Neural progenitor cell (in vitro differentiated cells): ENCODE results near the gene POLR2H. TPM values are rescaled to one million over a fixed set of nuclear protein-coding genes. Genes with fewer than 3 reads are reported as not detected.

Experiments used
- DNase-seq: peaks from one replicate; pipeline ENCODE4 v3.0.0-alpha.2; 2016; ENCODE audit warnings: low spot score
- H2AFZ ChIP-seq: fragments of 200-600 bp; sonication (generic); replicated peaks from 2 replicates; pipeline ENCODE4 v1.6.1; 2016; ENCODE audit warnings: antibody characterized with exemption
- H3F3A ChIP-seq: fragments of 200-600 bp; sonication (generic); 2 replicates; pipeline ENCODE4 v1.6.1; 2016; ENCODE audit warnings: antibody characterized with exemption, low read depth
- H3K27ac ChIP-seq: fragments of 200-600 bp; sonication (generic); 2 replicates; pipeline ENCODE4 v1.5.1; 2016; ENCODE audit warnings: mild to moderate bottlenecking
- H3K27me3 ChIP-seq: fragments of 200-600 bp; sonication (generic); 2 replicates; pipeline ENCODE4 v1.6.1; 2016; ENCODE audit warnings: mild to moderate bottlenecking, moderate library complexity
- H3K36me3 ChIP-seq: fragments of 200-600 bp; sonication (generic); 2 replicates; pipeline ENCODE4 v1.5.1; 2016
- H3K4me1 ChIP-seq: fragments of 200-600 bp; sonication (generic); 2 replicates; pipeline ENCODE4 v1.6.1; 2016; ENCODE audit warnings: mixed run types
- H3K4me2 ChIP-seq: fragments of 200-600 bp; sonication (generic); 2 replicates; pipeline ENCODE4 v1.6.1; 2016
- H3K4me3 ChIP-seq: fragments of 200-600 bp; sonication (generic); 2 replicates; pipeline ENCODE4 v1.5.1; 2016
- H3K79me2 ChIP-seq: fragments of 200-600 bp; sonication (generic); 2 replicates; pipeline ENCODE4 v1.6.1; 2016; ENCODE audit warnings: low read depth
- H3K9ac ChIP-seq: fragments of 200-600 bp; sonication (generic); 2 replicates; pipeline ENCODE4 v1.6.1; 2016
- H3K9me3 ChIP-seq: fragments of 200-600 bp; sonication (generic); 2 replicates; pipeline ENCODE4 v1.5.1; 2016; ENCODE audit warnings: low read depth
- H4K20me1 ChIP-seq: fragments of 200-600 bp; sonication (generic); 2 replicates; pipeline ENCODE4 v1.6.1; 2016; ENCODE audit warnings: low read depth
- H3K27ac Mint-ChIP-seq: 3 replicates; pipeline ENCODE4 v1.8.0; 2021; ENCODE audit warnings: mixed read lengths
- H3K27me3 Mint-ChIP-seq: 2 replicates; pipeline ENCODE4 v1.8.0; 2022; ENCODE audit warnings: low read depth, mild to moderate bottlenecking, inconsistent platforms, moderate library complexity, mixed read lengths; ENCODE audit not compliant: insufficient read depth
- H3K36me3 Mint-ChIP-seq: 3 replicates; pipeline ENCODE4 v1.8.0; 2021; ENCODE audit warnings: mixed read lengths
- H3K4me1 Mint-ChIP-seq: 3 replicates; pipeline ENCODE4 v1.8.0; 2021; ENCODE audit warnings: mixed read lengths
- H3K4me3 Mint-ChIP-seq: 3 replicates; pipeline ENCODE4 v1.8.0; 2021; ENCODE audit warnings: mild to moderate bottlenecking, moderate library complexity, mixed read lengths
- H3K9me3 Mint-ChIP-seq: 3 replicates; pipeline ENCODE4 v1.8.0; 2020; ENCODE audit warnings: mixed read lengths
- CTCF ChIP-seq: fragments of 200-600 bp; sonication (generic); IDR thresholded peaks from 2 replicates; pipeline ENCODE4 v1.5.1; 2017; ENCODE audit warnings: antibody characterized with exemption, mild to moderate bottlenecking
- EZH2 ChIP-seq: fragments of 200-600 bp; sonication (generic); IDR thresholded peaks from 2 replicates; pipeline ENCODE4 v1.6.1; 2017; ENCODE audit warnings: antibody characterized with exemption, mild to moderate bottlenecking, moderate library complexity
- EZH2phosphoT487 ChIP-seq: fragments of 200-600 bp; sonication (generic); IDR thresholded peaks from 2 replicates; pipeline ENCODE4 v1.6.1; 2017; ENCODE audit warnings: antibody characterized with exemption
- total RNA-seq: library from RNA; depleted of rRNA; stranded (reverse); fragments of >200 nt; gene quantifications from 2 replicates; pipeline ENCODE4 v1.2.3, GENCODE V29; 2015; ENCODE audit warnings: low replicate concordance

The POLR2H gene
- total RNA-seq, 1 donor from 2014 or later, result 173 TPM

GRCh38 chr3:184355261-184356040 is 6.1 kb upstream of the POLR2H start:
- TF ChIP-seq EZH2 (no peak), CTCF (no peak), EZH2phosphoT487 (no peak)
- Histone ChIP-seq H4K20me1 (peaks cover 14% of the 10 kb centered on the region), H3K36me3 (no peaks in the 10 kb centered on the region), H3F3A (peaks cover 14% of the 10 kb centered on the region), H3K9ac (no peak overlapping the region), H3K4me2 (no peak overlapping the region), H3K4me1 (peaks cover 15% of the 10 kb centered on the region), H3K4me3 (no peak overlapping the region), H3K27me3 (no peaks in the 10 kb centered on the region), H3K9me3 (no peaks in the 10 kb centered on the region), H2AFZ (no peak overlapping the region), H3K79me2 (peaks cover 16% of the 10 kb centered on the region), H3K27ac (no peak overlapping the region)
- Mint-ChIP-seq H3K4me1 (peaks cover 31% of the 10 kb centered on the region), H3K36me3 (peaks cover 16% of the 10 kb centered on the region), H3K9me3 (no peaks in the 10 kb centered on the region), H3K27ac (no peak overlapping the region), H3K4me3 (peak overlapping the region; percentile 53), H3K27me3 (peaks cover 10% of the 10 kb centered on the region)
- DNase-seq, result no peak

- no peaks in the 10 kb centered on the region for H3K9me3 Mint-ChIP-seq
- peaks cover 17% of the 10 kb centered on the region for H3K4me1 Mint-ChIP-seq
- no peak overlapping the region for H3K4me3 Mint-ChIP-seq
- no peaks in the 10 kb centered on the region for H3K27me3 ChIP-seq
- H3K36me3 ChIP-seq, result no peaks in the 10 kb centered on the region
- H3K4me2 ChIP-seq, result no peak overlapping the region
- no peaks in the 10 kb centered on the region for H3K9me3 ChIP-seq
- H3K4me1 ChIP-seq, result peaks cover 19% of the 10 kb centered on the region
- TF ChIP-seq CTCF, result no peak
- TF ChIP-seq EZH2phosphoT487, result no peak
- no peak for TF ChIP-seq EZH2
- peaks cover 4% of the 10 kb centered on the region for H4K20me1 ChIP-seq
- H3K9ac ChIP-seq, result no peak overlapping the region
- H3K27me3 Mint-ChIP-seq, result peaks cover 9% of the 10 kb centered on the region
- H2AFZ ChIP-seq, result no peak overlapping the region
- H3K27ac Mint-ChIP-seq, result no peak overlapping the region
- no peak overlapping the region for H3K4me3 ChIP-seq
- H3F3A ChIP-seq, result peaks cover 28% of the 10 kb centered on the region
- H3K27ac ChIP-seq, result no peak overlapping the region
- peaks cover 6% of the 10 kb centered on the region for H3K36me3 Mint-ChIP-seq
- no peak for DNase-seq
- H3K79me2 ChIP-seq, result peaks cover 35% of the 10 kb centered on the region
Measured at GRCh38 chr3:184357248-184358123, 4.0 kb upstream of the POLR2H start.

- no peak for DNase-seq
- Histone ChIP-seq H4K20me1 (peaks cover 4% of the 10 kb centered on the region), H3K4me1 (peaks cover 19% of the 10 kb centered on the region), H3K4me2 (no peak overlapping the region), H3K79me2 (peaks cover 35% of the 10 kb centered on the region), H3K27me3 (no peaks in the 10 kb centered on the region), H3K27ac (no peak overlapping the region), H3K9me3 (no peaks in the 10 kb centered on the region), H3K4me3 (no peak overlapping the region), H3K9ac (no peak overlapping the region), H3K36me3 (no peaks in the 10 kb centered on the region), H3F3A (peaks cover 33% of the 10 kb centered on the region), H2AFZ (no peak overlapping the region)
- TF ChIP-seq CTCF, result no peak
- no peak for TF ChIP-seq EZH2
- no peak for TF ChIP-seq EZH2phosphoT487
- no peak overlapping the region for H3K27ac Mint-ChIP-seq
- peaks cover 9% of the 10 kb centered on the region for H3K27me3 Mint-ChIP-seq
- peaks cover 6% of the 10 kb centered on the region for H3K36me3 Mint-ChIP-seq
- peak overlapping the region; percentile 55 for H3K4me3 Mint-ChIP-seq
- H3K4me1 Mint-ChIP-seq, result peaks cover 18% of the 10 kb centered on the region
- H3K9me3 Mint-ChIP-seq, result no peaks in the 10 kb centered on the region
Measured at GRCh38 chr3:184358124-184358767, 3.3 kb upstream of the POLR2H start.
